ENCODE measurements around the gene GCAT. TPM values are rescaled to one million over a fixed set of nuclear protein-coding genes. Genes with fewer than 3 reads are reported as not detected.
A peak's percentile ranks its signal among the peaks of the same experiment; 100 is the strongest.

The GCAT gene
- total and polyA plus RNA-seq, 9 of the 15 experiments (the other 6 are each of a cell fraction or from before 2014, with no cell fraction given): 1.9 to 69.9 (median 26.4) TPM

DNA sequence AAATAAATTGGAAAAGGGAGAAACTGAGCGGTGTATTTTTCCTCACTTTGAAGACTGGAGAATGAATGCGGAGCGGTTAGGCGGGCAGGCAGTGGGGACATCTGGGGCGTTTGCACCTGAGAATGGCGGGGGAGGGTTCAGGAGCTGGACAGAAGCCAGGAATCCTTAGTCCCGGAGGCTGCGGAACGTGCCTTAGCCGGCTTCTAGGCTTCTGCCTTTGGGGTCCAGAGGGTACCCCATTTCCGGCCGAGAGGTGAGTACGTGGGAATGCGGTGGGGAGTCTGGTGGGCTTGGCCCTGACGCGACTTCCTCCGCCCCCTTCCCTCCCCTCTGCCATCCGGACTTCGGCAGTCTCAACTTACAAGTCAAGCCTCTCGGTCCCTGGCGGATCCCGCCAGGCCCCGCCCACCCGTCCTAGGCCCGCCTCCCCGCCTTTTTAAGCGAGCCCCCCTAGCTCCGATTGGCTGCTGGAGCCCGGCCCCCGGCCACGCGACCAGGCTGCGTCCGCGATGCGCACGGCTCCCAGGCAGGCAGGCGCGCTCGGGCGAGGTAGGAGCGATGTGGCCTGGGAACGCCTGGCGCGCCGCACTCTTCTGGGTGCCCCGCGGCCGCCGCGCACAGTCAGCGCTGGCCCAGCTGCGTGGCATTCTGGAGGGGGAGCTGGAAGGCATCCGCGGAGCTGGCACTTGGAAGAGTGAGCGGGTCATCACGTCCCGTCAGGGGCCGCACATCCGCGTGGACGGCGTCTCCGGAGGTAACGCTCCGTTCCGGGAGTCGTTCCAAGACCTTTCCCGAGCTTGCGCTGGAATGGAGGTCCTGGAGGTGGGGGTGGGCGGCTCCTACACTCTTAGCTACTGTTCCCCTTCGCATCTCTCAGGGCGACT is at the start of gene GCAT (continued):
- TF ChIP-seq, protein P1, sequence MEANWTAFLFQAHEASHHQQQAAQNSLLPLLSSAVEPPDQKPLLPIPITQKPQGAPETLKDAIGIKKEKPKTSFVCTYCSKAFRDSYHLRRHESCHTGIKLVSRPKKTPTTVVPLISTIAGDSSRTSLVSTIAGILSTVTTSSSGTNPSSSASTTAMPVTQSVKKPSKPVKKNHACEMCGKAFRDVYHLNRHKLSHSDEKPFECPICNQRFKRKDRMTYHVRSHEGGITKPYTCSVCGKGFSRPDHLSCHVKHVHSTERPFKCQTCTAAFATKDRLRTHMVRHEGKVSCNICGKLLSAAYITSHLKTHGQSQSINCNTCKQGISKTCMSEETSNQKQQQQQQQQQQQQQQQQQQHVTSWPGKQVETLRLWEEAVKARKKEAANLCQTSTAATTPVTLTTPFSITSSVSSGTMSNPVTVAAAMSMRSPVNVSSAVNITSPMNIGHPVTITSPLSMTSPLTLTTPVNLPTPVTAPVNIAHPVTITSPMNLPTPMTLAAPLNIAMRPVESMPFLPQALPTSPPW (CRISPR knock-in tag; IDR thresholded peaks at IDR 0.05): peak; percentile 66; the same call in 1 of the 2 replicates
- TF ChIP-seq RBFOX2 (IDR thresholded peaks at IDR 0.05; ENCODE audit: low read depth, low read length) (peak; percentile 88), HMGN3 (IDR thresholded peaks at IDR 0.05; ENCODE audit: borderline replicate concordance, extremely low read depth, insufficient read length, low read depth, low read length) (peak; percentile 51), SNIP1 (IDR thresholded peaks at IDR 0.05; ENCODE audit: low read depth) (no peak), PHTF2 (CRISPR knock-in tag; IDR thresholded peaks at IDR 0.05) (no peak), ZKSCAN3 (CRISPR knock-in tag; IDR thresholded peaks at IDR 0.05) (no peak), SMARCA4 (IDR thresholded peaks at IDR 0.05) (peak; percentile 39; the same call in 1 of the 2 replicates), ESRRB (CRISPR knock-in tag; IDR thresholded peaks at IDR 0.05; ENCODE audit: borderline replicate concordance) (no peak), YY1 (IDR thresholded peaks at IDR 0.05; ENCODE audit: borderline replicate concordance in 1 of 3, control insufficient read depth in 1 of 3, extremely low read depth in 1 of 3, insufficient read depth in 3 of 3, insufficient read length in 1 of 3, insufficient replicate concordance in 2 of 3, low read depth in 1 of 3, low read length in 2 of 3) (peak in 1 of 3 experiments; percentile 52), GABPA (tag; conservative IDR thresholded peaks at IDR 0.05; ENCODE audit: low read depth) (peak; percentile 42; the same call in 1 of the 2 replicates), RBM25 (IDR thresholded peaks at IDR 0.05; ENCODE audit: low read depth, low read length, severe bottlenecking) (peak; percentile 79), STAT5B (CRISPR knock-in tag; IDR thresholded peaks at IDR 0.05) (no peak), HCFC1 (IDR thresholded peaks at IDR 0.05; ENCODE audit: low read depth, low read length) (peak; percentile 46; the same call in 1 of the 2 replicates), PHF8 (IDR thresholded peaks at IDR 0.05; ENCODE audit: borderline replicate concordance, low read length) (peak; percentile 78; the same call in 1 of the 2 replicates), MECOM (CRISPR knock-in tag; IDR thresholded peaks at IDR 0.05) (no peak), SUPT5H (IDR thresholded peaks at IDR 0.05) (peak; percentile 74), HDAC1 (IDR thresholded peaks at IDR 0.05) (peak in 1 of 2 experiments; percentile 93; a peak in 2 of 4 replicates), NFIC (IDR thresholded peaks at IDR 0.05) (peak; percentile 97), BACH1 (tag; IDR thresholded peaks at IDR 0.05) (no peak)
- TF ChIP-seq, protein P2, sequence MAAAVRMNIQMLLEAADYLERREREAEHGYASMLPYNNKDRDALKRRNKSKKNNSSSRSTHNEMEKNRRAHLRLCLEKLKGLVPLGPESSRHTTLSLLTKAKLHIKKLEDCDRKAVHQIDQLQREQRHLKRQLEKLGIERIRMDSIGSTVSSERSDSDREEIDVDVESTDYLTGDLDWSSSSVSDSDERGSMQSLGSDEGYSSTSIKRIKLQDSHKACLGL (CRISPR knock-in tag; IDR thresholded peaks at IDR 0.05; ENCODE audit: borderline replicate concordance, poor library complexity, severe bottlenecking): no peak
- TF ChIP-seq, protein P3, sequence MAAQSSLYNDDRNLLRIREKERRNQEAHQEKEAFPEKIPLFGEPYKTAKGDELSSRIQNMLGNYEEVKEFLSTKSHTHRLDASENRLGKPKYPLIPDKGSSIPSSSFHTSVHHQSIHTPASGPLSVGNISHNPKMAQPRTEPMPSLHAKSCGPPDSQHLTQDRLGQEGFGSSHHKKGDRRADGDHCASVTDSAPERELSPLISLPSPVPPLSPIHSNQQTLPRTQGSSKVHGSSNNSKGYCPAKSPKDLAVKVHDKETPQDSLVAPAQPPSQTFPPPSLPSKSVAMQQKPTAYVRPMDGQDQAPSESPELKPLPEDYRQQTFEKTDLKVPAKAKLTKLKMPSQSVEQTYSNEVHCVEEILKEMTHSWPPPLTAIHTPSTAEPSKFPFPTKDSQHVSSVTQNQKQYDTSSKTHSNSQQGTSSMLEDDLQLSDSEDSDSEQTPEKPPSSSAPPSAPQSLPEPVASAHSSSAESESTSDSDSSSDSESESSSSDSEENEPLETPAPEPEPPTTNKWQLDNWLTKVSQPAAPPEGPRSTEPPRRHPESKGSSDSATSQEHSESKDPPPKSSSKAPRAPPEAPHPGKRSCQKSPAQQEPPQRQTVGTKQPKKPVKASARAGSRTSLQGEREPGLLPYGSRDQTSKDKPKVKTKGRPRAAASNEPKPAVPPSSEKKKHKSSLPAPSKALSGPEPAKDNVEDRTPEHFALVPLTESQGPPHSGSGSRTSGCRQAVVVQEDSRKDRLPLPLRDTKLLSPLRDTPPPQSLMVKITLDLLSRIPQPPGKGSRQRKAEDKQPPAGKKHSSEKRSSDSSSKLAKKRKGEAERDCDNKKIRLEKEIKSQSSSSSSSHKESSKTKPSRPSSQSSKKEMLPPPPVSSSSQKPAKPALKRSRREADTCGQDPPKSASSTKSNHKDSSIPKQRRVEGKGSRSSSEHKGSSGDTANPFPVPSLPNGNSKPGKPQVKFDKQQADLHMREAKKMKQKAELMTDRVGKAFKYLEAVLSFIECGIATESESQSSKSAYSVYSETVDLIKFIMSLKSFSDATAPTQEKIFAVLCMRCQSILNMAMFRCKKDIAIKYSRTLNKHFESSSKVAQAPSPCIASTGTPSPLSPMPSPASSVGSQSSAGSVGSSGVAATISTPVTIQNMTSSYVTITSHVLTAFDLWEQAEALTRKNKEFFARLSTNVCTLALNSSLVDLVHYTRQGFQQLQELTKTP (IDR thresholded peaks at IDR 0.05; ENCODE audit: low read depth in 1 of 2, partially characterized antibody in 2 of 2): peak in 1 of 2 experiments; percentile 10
